HG03025 (cell line): ENCODE data around the gene CXCL8.

ENCODE experiments used
- ATAC-seq: cut with Tn5 transposase; IDR thresholded peaks from one replicate; pipeline ENCODE4 v1.9.1; 2021; ENCODE audit warnings: mild to moderate bottlenecking, moderate library complexity; ENCODE audit not compliant: unreplicated experiment, low FRiP score

Gene CXCL8

GRCh38 chr4:73715659-73716058 is 24.7 kb upstream of the CXCL8 start:
- ATAC-seq = no peak

- ATAC-seq = peak; percentile 81
Observed at GRCh38 chr4:73718375-73719373, 21.7 kb upstream of the CXCL8 start.

- ATAC-seq = no peak
Observed at GRCh38 chr4:73721435-73721834, 18.9 kb upstream of the CXCL8 start.

- no peak for ATAC-seq
Observed at GRCh38 chr4:73721909-73722308, 18.5 kb upstream of the CXCL8 start.

GRCh38 chr4:73723023-73723422 is 17.3 kb upstream of the CXCL8 start:
- ATAC-seq = no peak

- ATAC-seq = no peak
Observed at GRCh38 chr4:73723928-73724327, 16.4 kb upstream of the CXCL8 start.

- ATAC-seq = no peak
Observed at GRCh38 chr4:73725510-73725909, 14.9 kb upstream of the CXCL8 start.

- ATAC-seq = no peak
Observed at GRCh38 chr4:73725985-73726384, 14.4 kb upstream of the CXCL8 start.

- no peak for ATAC-seq
Observed at GRCh38 chr4:73727685-73728084, 12.7 kb upstream of the CXCL8 start.

- no peak for ATAC-seq
Observed at GRCh38 chr4:73728091-73728741, 12.2 kb upstream of the CXCL8 start.

GRCh38 chr4:73729534-73730165 is 10.7 kb upstream of the CXCL8 start:
- no peak for ATAC-seq

- no peak for ATAC-seq
Observed at GRCh38 chr4:73730292-73730691, 10.1 kb upstream of the CXCL8 start.

- ATAC-seq = no peak
Observed at GRCh38 chr4:73730867-73731266, 9.5 kb upstream of the CXCL8 start.

- no peak for ATAC-seq
Observed at GRCh38 chr4:73731968-73732610, 8.3 kb upstream of the CXCL8 start.

GRCh38 chr4:73732759-73733431 is 7.5 kb upstream of the CXCL8 start:
- no peak for ATAC-seq

- ATAC-seq = no peak
Observed at GRCh38 chr4:73734530-73735001, 5.8 kb upstream of the CXCL8 start.

GRCh38 chr4:73735231-73735630 is 5.1 kb upstream of the CXCL8 start:
- peak; percentile 72 for ATAC-seq

- ATAC-seq = no peak
Observed at GRCh38 chr4:73741031-73741749, 821 bp downstream of the CXCL8 start.

GRCh38 chr4:73741750-73742489 is 1.6 kb downstream of the CXCL8 start:
- no peak for ATAC-seq
